Measurements from ENCODE around the gene EHMT1.
"Not testable (repeated sequence)": the region's sequence is repeated elsewhere in the genome, so short reads cannot be mapped to it uniquely, and the experiment has no call there.

The EHMT1 gene

DNA sequence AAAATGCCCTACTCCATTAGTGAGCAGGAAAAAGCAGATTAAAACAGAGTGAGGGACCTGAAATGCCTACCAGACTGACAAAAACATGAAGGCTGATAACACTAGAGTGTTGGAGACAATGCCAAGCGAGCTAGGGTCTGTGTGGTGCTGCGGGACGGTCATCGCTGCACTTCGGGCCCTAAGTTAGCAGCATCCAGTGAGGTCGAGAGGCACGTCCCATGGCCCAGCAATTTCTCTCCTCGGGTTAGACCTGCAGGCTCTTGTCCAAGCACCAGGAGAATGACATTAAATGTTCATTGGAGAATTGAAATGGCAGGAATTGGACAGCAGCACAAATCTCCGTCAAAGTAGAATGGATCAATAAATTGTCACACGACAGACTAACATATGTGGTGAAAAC, 253.5 kb downstream of the EHMT1 start:
- no peak for DNase-seq (ENCODE audit: extremely low spot score, insufficient read length, low read depth)
- no peak for FAIRE-seq

DNA sequence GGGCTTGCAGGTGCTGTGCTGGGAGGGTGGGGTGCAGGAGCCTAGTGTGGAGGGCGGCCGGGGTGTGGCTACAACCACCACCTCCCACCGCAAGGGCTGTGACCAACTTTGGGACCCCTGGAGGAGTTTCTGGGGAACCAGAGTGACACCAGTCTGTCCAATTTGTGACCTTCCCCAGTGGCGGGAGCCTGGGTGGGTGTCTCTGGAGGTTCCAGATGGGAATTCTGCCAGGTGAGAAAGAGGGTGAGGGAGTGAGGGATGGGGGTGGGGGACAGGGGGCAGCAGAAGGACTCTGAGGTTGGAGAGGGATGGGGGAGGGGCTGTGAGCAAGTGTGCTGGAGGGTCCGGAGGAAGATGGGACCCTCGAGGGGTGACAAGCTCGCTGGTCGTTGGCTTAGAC, 254.6 kb downstream of the EHMT1 start:
- DNase-seq (ENCODE audit: extremely low spot score, insufficient read length, low read depth): no peak
- no peak for FAIRE-seq

DNA sequence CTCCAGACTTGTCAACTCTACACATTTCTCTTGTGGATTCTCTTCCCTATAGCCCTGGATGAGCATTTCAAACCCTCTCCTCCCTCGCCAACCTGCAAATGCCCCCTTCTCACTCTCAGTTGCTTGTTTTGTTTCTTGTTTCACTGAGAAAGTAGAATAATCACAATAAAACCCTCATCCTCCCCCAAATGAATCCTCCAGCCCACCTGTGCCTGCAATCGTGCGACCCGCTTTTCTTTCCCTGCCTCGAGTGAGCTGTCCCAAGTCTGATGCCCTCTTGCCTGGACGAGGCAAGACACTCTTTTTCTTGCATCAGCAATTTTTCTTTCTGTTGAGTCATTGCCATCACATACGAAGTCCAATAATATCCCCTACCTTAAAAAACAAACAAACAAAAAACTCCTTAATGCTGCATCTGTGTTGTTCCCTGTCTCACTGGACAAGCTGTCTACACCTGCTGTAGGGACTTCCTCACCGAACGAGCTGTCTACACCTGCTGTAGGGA, 255.1 kb downstream of the EHMT1 start:
- no peak for FAIRE-seq
- no peak for DNase-seq (ENCODE audit: extremely low spot score, insufficient read length, low read depth)

DNA sequence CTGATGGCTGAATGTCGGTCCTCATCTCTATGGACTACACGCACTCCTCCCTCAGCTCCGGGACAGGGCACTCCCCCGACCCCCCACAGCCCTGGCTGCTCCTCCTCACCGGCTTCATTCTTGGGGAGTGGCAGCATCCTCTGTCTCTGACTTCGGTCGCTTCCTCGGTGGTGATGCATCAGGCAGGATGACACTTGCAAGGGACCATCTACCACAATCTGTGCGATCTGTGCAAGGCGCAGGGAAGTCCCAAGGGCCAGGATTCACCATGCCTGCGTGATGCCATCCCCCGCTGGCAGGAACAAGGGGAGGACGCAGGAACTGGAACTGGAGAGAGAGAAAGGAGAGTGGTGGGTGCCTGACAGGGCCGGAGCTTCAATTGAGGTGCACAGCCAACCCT, 256.5 kb downstream of the EHMT1 start:
- FAIRE-seq (no peak), DNase-seq (ENCODE audit: extremely low spot score, insufficient read length, low read depth) (no peak)

DNA sequence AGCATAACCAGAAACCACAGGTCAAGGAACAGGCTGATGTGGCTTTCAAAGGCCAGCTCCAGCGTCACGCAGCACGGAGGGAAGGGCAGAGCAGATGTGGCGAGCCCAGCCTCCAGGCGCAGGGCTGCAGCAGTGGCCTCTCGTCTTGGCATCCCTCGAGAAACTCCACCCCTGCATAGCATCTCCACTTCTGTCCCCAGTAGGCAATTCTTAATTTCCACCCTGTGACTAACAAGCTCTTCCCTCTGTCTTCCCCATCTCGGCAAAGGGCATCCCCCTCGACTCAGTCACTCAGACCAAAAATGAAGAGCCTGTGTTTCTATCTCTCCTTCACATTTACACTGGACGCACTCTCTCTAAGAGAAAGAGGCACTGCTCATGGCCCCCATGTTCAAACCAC, 257.0 kb downstream of the EHMT1 start:
- DNase-seq (ENCODE audit: extremely low spot score, insufficient read length, low read depth): no peak
- FAIRE-seq: no peak

DNA sequence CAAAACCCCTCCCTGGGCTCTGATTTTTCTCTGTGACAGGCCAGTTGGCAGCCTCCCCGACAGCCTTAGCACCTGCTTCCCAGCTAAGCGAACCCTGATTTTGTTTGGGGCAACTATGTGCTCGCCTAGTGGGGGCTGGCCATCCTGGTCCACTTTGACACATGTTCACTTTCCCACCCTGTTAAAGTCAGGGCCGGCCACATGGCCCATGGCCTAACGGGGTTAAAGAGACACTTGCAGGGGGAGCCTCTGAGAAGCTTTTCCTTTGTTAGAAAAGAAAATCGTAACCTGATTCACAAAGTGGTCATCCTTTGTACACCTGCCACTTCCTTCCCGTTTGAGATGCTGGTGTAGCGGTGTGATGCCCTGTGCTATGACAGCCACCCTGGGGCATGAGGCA, 257.5 kb downstream of the EHMT1 start:
- FAIRE-seq: no peak
- no peak for DNase-seq (ENCODE audit: extremely low spot score, insufficient read length, low read depth)

DNA sequence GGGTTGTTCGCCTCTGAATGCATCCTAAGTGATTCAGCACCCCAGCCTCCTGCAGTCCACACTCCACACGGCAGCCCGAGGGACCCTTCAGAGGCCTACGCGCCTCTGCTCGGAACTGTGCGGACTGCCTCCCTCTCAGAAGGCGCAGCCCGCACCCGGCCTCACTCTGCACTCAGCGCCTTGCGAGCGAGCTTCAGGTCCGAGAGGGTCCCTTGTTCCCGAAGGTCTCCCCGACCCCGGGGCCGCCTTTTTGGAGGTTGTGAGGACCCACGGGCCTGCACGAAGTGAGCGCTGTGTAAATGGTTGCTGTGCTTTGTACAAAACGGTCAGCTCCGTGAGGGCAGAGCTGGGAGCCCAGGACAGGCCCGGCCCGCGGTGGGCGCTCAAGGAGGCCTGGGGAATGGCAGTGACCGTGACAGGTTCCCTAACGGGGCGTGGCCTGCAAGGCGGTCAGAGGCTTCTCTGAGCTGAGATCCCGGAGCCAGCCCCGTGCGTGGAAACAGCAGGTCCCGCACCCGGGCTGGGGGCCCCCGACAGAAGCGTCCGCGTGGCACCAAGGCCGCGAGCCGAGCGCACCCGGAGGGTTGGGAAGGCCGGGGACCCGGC, 258.1 kb downstream of the EHMT1 start:
- DNase-seq (ENCODE audit: extremely low spot score, insufficient read length, low read depth) (no peak), FAIRE-seq (no peak)

DNA sequence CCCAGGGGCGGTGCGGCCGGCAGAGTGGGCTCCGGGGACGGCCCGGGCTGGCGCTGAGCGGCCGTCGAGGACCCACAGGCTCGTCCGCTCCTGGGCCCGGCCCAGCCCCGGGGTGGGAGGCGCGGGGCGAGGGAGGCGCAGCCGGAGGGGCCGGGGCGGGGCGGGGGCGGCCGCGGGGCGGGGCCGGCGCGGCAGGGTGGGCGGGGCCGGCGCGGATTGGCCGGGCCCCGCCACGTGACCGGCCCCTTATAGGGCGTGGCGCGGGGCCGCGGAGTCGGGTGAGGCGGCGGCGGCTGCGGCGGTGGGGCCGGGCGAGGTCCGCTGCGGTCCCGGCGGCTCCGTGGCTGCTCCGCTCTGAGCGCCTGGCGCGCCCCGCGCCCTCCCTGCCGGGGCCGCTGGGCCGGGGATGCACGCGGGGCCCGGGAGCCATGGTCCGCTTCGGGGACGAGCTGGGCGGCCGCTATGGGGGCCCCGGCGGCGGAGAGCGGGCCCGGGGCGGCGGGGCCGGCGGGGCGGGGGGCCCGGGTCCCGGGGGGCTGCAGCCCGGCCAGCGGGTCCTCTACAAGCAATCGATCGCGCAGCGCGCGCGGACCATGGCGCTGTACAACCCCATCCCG, 258.8 kb downstream of the EHMT1 start, which contains the start of gene CACNA1B:
Gene CACNA1B, plus strand, starts transcription at position 277 of the 617 bp plus-strand sequence. Its CDS starts 152 bp downstream, at position 429.
- FAIRE-seq; DNase-seq (ENCODE audit: extremely low spot score, insufficient read length, low read depth): not testable (repeated sequence)

DNA sequence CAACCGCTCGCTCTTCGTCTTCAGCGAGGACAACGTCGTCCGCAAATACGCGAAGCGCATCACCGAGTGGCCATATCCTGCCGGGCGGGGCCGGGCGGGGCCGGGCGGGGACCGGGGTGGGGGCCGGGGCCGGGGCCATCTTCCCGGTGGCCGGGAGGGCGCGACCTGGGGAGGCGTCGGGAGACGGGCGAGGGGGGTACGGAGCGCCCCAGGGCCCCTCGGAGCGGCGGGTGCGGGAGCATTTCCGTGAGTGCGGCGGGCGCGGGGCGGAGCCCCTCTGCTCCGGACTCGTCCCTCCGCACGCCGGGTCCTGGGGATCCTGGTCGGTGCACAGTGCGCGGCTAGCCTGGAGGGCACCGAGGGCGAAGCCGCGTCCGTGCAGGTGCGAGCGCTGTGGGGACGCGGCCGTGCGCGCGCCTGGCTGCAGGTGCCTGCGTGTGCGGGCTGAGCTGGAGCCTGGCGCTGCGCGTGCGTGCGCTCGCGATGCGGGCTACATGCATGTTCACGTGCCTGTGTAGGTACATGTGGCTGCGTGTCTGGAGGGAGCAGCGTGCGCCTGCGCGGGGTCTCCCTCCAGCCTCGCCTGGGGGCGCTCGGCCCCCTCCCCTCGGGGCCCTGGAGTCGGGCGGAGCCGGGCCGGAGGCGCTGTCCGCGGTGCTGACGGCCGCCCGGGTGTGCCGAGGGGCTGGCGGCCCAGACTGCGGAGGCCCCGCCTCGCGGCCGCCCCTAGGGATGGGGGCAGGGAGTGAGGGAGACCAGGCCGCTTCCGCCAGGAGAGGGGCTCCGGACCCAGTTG, 259.5 kb downstream of the EHMT1 start:
- FAIRE-seq: no peak

DNA sequence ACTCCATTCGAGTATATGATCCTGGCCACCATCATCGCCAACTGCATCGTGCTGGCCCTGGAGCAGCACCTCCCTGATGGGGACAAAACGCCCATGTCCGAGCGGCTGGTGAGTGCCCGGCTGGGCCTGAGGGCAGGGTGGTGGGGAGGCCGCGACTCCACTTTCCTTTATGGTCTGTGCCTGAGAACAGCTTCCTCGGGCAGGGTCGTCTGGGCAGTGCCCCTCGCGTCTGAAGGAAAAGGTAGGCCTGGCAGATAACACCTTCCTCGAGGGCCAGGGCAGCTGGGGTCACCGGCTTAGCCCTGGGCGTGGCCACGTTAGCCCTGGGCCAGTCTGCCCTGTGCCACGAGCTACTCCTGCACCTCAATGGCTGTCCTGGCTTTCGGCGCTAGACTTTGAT, 260.2 kb downstream of the EHMT1 start:
- DNase-seq (ENCODE audit: extremely low spot score, insufficient read length, low read depth) (no peak), FAIRE-seq (no peak)

More for the DNA sequence above, 259.5 kb downstream of the EHMT1 start:
- DNase-seq (ENCODE audit: extremely low spot score, insufficient read length, low read depth): no peak

DNA sequence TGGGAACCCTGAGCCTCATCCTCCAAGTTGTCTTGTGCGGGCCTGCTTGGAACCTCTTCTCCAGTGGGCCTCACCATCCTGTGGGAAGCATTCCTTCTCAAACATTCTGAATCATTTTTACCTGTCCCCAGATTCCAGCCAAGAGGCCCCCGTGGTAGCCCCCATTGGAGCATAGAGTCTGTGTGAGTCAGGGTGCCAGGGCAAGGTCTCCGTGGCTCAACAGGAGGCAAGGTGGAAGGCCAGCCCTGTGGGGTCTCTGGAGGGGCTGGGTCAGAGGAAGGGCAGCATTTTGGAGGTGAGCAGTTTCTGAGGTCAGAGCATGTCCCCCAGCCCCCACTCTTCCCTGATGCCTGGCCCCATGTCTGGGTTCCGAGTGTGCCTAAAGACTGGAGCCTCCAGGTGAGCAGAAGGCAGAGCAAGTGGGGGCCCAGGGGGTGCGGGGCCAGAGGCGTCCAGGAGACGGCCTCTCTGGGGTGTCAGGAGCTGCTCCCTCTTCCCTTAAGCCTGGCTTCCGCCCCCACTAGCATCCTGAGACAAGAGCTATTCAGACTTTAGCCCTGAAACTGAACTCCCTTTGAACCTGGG, 260.9 kb downstream of the EHMT1 start:
- DNase-seq (ENCODE audit: extremely low spot score, insufficient read length, low read depth) (no peak), FAIRE-seq (no peak)

DNA sequence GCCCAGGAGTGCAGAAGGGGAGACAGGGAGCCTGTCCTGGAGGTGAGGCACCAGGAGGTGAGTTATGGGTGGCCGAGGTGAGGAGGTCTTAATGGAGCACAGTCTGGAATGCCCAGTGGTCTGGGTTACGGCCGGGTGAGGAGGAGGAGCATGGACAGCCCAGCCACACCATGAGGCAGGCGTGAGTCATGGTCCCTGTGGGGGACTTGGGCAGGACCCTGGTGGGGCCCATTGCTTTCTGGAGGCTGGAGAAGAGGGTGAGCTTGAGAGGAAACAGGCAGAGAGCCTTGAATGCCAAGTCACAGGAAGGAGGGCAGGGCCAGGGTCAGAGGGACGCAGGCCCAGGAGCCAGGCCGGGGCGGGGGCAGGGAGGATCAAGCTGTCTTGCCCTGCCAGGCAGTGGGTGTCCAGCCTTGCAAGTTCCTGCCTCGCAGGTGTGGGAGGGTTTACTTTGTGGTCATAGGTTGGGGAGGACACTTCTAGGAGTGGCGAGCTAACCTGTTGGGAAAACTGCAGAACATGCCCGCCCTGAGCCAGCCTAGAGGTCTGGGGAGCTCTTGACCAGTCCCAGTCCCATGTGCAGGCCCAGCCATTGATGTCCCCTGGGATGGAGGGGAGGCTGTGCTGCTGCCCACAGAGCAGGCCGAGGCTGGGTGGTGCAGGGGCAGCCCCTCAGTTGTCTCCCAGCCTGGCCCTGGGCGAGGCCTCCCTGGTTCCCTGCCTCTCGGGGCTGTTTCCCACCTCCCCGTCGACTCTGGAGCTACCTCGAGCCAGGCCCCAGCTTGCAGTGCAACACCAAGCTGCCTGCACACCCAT, 261.6 kb downstream of the EHMT1 start:
- no peak for DNase-seq (ENCODE audit: extremely low spot score, insufficient read length, low read depth)
- no peak for FAIRE-seq

DNA sequence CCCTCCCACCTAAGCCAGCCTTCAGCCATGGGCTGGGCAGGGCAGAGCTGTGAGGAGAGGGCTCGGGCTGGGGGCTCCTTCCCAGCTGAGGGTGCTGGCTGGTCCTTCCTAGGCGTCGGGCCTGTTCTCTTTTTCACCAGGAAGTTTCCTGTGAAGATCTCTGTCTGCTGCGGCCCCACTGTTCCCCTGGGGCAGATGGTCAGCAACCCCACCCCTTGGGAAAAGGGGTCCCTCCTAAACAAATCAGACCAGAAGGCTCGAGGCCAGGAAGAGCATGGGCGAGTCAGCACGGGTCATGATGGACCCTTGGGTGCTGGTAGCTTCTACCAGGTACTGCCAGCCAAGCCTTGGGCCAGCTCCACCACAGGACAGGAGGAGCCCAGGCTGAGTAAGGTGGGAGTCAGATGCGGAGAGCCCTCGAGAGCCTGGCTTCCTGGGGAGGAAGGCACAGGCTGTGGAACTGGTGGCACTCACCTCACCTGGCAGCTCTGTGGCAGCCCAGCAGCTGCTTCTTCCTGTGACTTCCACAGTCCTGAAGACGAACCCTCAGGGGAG, 262.2 kb downstream of the EHMT1 start:
- no peak for DNase-seq (ENCODE audit: extremely low spot score, insufficient read length, low read depth)
- FAIRE-seq: no peak

DNA sequence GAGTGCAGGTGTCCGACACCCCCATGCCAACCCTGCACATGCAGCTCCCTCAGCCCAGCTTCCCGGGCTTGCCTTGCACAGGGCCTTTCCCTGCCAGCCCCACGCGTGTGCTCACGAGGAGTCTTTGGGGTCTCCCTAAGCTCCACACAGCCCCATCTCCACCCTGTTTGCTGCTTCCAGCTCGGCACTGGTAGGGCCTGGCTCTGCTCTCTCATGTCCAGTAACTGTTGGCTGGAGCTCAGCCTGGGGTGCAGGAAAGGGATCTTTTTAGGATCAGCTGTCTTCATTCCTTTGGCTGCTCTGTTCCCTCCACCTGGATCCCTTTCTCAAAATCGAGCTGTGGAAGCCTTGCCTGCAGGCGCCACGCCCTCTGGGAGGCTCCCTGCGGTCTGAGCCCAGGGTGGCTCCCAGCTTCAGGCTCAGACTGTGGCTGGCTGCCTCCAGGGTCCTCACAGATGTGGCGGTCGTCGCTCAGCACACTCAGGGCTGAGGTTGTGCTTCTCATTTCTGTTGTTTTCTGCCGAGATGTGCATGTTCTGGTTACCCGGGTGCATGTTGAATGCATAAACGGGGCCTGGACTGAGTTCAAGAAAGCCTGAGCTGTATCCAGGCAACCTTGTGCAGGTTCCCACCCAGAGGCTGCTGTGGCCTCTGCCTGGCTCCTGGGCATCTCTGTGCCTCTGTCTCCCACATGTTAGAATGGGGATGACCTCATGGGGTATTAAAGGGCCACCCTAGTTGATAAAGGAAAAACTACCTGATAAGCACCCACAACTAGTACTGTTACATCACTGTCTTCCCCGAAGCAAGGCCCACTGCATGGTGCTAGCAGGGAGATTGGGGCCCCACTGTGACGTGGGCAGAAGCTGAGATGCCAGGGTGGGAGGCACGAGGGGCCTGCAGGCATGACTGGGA, 263.0 kb downstream of the EHMT1 start:
- DNase-seq (ENCODE audit: extremely low spot score, insufficient read length, low read depth) (no peak), FAIRE-seq (no peak)

DNA sequence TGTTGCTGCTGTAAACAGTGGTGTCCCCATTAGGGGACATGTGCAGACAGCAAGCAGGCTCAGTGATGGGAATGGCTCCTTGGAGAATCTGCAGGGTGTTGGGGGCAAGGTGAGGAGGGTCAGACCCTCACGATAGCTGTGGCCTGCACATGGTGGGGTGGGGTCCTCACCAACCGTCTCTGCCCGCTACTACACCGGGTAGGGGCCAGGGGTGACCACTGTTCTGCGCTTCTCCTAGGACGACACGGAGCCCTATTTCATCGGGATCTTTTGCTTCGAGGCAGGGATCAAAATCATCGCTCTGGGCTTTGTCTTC, 263.7 kb downstream of the EHMT1 start:
- no peak for DNase-seq (ENCODE audit: extremely low spot score, insufficient read length, low read depth)
- no peak for FAIRE-seq

DNA sequence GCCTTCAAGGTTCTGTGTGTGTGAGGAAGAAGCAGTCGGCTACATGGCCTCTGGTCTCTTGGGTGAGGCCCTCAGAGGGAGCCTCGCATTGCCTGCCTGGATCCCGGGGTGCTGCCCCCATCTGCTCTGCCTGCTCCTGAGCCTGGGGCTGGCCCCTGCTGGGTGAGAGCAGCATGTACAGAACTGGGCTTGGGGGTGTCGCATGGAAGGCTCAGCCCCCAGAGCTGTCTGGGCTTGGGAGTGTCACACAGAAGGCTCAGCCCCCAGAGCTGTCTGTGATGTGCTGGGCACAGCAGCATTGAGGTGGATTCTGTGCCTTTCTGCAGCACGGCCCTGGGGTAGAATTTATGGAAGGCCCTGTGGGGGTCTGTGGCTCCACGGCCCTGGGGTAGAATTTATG, 265.2 kb downstream of the EHMT1 start:
- FAIRE-seq; DNase-seq (ENCODE audit: extremely low spot score, insufficient read length, low read depth): not testable (repeated sequence)

DNA sequence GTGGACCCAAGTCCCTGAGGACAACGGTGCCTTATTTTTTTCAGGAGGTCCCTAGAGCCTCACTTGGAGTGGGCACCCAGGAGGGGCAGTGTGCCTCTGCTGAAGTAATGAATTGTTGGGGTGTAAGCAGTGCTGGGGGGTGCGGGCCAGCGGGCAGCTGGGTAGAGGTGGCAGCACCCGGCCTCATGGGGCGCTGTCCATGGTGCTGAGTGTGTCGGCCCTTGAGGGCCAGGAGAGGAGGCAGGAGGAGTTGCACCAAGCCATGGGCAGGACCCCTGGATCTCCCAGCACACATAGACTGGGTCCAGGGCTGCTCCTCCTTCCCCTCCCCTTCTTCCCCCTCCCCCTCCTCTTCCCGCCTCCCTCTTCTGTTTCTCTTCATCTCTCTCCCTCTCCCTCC, 265.7 kb downstream of the EHMT1 start:
- FAIRE-seq; DNase-seq (ENCODE audit: extremely low spot score, insufficient read length, low read depth): not testable (repeated sequence)

DNA sequence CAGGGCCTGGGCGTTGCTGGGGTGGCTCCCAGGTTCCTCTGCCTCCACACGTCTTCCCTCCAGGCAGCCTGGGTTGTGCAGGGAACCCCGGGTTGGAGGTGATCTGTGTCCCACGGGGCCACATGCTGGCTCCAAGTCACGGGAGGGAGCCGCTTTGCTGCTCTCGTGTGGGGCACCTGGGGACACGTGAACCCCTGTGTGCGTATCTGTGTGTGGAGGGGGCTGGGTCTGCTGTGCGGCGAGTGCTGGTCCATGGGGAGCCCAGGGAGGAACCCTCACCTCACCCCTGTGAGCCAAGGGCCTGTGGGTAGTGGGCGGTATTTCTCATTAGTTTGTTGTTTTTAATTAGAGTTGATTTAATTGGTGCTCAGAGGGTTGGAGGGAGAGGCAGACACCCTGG, 266.3 kb downstream of the EHMT1 start:
- DNase-seq (ENCODE audit: extremely low spot score, insufficient read length, low read depth); FAIRE-seq: not testable (repeated sequence)

Measured in GM18507 (cell line).